Glutamatergic neuron (in vitro differentiated cells): ENCODE measurements around the gene D2HGDH. TPM values are rescaled to one million over a fixed set of nuclear protein-coding genes. Genes with fewer than 3 reads are reported as not detected.

Source experiments
- DNase-seq: peaks from one replicate; pipeline ENCODE4 v3.0.0; 2022
- H3K27ac Mint-ChIP-seq: one replicate; pipeline ENCODE4 v1.8.0; 2020; ENCODE audit warnings: mild to moderate bottlenecking, mixed read lengths, inconsistent platforms; ENCODE audit not compliant: unreplicated experiment
- H3K27me3 Mint-ChIP-seq: one replicate; pipeline ENCODE4 v1.8.0; 2020; ENCODE audit warnings: mild to moderate bottlenecking, moderate library complexity, mixed read lengths, inconsistent platforms; ENCODE audit not compliant: unreplicated experiment
- H3K36me3 Mint-ChIP-seq: one replicate; pipeline ENCODE4 v1.8.0; 2020; ENCODE audit warnings: mild to moderate bottlenecking, mixed read lengths, inconsistent platforms; ENCODE audit not compliant: unreplicated experiment
- H3K4me1 Mint-ChIP-seq: one replicate; pipeline ENCODE4 v1.8.0; 2020; ENCODE audit warnings: mild to moderate bottlenecking, low read depth, mixed read lengths, inconsistent platforms; ENCODE audit not compliant: unreplicated experiment
- H3K4me3 Mint-ChIP-seq: one replicate; pipeline ENCODE4 v1.8.0; 2020; ENCODE audit warnings: mild to moderate bottlenecking, mixed read lengths, inconsistent platforms; ENCODE audit not compliant: unreplicated experiment
- H3K9me3 Mint-ChIP-seq: one replicate; pipeline ENCODE4 v1.8.0; 2020; ENCODE audit warnings: mild to moderate bottlenecking, moderate library complexity, mixed read lengths, inconsistent platforms; ENCODE audit not compliant: unreplicated experiment
- total RNA-seq: library from RNA; stranded (reverse); fragmentation: NEBNext Ultra II Directional; extraction: Animal tissue kit (Norgen Biotek cat#: 25700); gene quantifications from one replicate; pipeline ENCODE4 v1.2.1, GENCODE V29; 2021; ENCODE audit not compliant: unreplicated experiment
- TF ChIP-seq, protein P1 (sequence below): fragments of 200-600 bp; sonication (generic); IDR thresholded peaks from one replicate; pipeline ENCODE4 v1.5.0; 2021; ENCODE audit not compliant: partially characterized antibody, unreplicated experiment

Gene D2HGDH
- total RNA-seq, 1 donor from 2014 or later, result 12.5 TPM

DNA sequence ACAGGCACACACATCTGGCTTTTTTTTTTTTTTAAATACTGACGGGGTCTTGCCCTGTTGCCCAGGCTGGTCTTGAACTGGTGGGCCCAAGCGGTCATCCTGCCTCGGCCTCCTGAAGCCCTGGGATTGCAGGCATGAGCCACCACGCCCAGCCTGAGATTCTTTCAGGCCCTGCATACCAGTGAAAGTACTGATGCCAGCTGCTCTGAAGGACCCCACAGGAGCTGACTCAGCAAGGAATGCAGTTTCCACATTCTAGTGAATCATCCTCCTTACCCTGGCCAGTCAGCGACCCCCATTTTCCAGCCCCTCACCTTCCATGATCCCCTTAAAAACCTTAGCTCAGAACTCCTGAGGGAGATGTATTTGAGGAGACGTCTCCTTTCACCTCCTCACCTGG lies 42.0 kb upstream of the D2HGDH start:
- TF ChIP-seq, protein P1, sequence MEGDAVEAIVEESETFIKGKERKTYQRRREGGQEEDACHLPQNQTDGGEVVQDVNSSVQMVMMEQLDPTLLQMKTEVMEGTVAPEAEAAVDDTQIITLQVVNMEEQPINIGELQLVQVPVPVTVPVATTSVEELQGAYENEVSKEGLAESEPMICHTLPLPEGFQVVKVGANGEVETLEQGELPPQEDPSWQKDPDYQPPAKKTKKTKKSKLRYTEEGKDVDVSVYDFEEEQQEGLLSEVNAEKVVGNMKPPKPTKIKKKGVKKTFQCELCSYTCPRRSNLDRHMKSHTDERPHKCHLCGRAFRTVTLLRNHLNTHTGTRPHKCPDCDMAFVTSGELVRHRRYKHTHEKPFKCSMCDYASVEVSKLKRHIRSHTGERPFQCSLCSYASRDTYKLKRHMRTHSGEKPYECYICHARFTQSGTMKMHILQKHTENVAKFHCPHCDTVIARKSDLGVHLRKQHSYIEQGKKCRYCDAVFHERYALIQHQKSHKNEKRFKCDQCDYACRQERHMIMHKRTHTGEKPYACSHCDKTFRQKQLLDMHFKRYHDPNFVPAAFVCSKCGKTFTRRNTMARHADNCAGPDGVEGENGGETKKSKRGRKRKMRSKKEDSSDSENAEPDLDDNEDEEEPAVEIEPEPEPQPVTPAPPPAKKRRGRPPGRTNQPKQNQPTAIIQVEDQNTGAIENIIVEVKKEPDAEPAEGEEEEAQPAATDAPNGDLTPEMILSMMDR, result no peak
- no peaks in the 10 kb centered on the region for H3K36me3 Mint-ChIP-seq
- peaks cover 4% of the 10 kb centered on the region for H3K27me3 Mint-ChIP-seq
- H3K9me3 Mint-ChIP-seq, result peaks cover 3% of the 10 kb centered on the region
- H3K4me1 Mint-ChIP-seq, result peaks cover 3% of the 10 kb centered on the region
- no peak for DNase-seq
- no peak overlapping the region for H3K4me3 Mint-ChIP-seq
- no peak overlapping the region for H3K27ac Mint-ChIP-seq

DNA sequence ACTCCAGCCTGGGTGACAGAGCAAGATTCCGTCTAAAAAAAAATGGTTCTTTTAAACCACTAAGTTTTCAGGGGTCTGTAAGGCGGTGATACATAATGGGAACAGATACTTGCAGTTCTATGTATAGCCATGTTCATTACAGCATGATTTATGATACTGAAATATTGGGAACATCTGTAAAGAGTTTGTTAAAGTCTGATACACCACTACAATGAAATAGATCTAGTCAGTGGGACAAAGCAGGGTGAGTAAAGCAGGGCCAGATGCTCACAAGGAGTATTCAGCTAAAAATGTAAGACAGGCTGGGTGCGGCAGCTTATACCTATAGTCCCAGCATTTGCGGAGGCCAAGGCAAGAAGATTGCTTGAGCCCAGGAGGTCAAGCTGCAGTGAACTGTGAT lies 38.8 kb upstream of the D2HGDH start:
- no peak for DNase-seq
- TF ChIP-seq, protein P1, result no peak
- no peak overlapping the region for H3K4me3 Mint-ChIP-seq
- H3K27me3 Mint-ChIP-seq, result peaks cover 7% of the 10 kb centered on the region
- no peaks in the 10 kb centered on the region for H3K36me3 Mint-ChIP-seq
- no peaks in the 10 kb centered on the region for H3K9me3 Mint-ChIP-seq
- no peak overlapping the region for H3K27ac Mint-ChIP-seq
- H3K4me1 Mint-ChIP-seq, result no peaks in the 10 kb centered on the region

DNA sequence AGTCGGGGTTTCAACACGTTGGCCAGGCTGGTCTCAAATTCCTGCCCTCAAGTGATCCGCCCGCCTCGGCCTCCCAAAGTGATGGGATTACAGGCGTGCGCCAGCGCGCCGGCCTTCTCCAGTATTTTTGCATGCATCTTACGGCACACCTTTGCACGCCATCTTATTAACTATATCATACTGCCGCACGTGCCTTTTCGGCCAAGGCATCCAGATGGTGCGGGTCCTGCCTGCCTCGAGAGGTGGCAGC lies 33.4 kb upstream of the D2HGDH start:
- H3K4me3 Mint-ChIP-seq, result peak overlapping the region; percentile 83
- no peak for DNase-seq
- peak overlapping the region; percentile 85 for H3K27ac Mint-ChIP-seq
- TF ChIP-seq, protein P1, result no peak
- peaks cover 6% of the 10 kb centered on the region for H3K36me3 Mint-ChIP-seq
- H3K9me3 Mint-ChIP-seq, result peaks cover 9% of the 10 kb centered on the region
- H3K27me3 Mint-ChIP-seq, result peaks cover 5% of the 10 kb centered on the region
- peaks cover 4% of the 10 kb centered on the region for H3K4me1 Mint-ChIP-seq

DNA sequence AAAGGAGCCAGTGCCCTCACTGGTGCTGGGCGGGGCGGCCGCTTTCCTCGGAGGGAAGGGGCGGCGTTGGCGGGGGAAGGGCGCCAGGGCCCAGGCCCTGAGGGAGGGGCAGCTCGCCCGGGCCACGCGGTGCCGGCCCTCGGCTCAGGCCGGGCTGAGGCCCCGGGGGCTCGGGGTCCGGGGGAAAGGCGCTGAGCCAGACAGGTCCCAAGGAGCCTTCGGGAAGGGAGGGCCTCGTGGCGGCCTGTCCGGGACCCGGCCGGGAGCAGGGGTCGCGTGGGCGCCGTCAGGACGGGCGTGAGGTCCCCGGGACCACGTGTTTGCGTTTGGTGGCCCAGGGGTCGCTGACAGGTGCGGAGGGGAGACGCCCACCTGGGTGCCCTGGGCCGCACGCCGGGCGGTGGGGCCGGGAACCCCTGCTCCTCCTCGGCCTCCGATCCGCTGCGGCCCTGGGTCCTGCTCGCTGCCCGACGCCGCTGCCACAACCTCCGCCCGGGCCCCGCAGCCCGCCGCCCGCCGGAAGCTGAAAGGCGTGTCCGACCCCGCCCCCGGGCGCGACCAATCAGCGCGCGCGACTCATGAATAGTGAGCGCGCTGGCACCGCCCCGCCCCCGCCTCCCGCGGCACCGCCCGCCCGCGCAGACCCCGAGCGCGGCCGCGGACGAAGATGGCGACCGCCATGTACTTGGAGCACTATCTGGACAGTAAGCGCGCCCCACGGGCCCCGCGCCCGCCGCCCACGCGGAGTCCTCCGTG lies 32.9 kb upstream of the D2HGDH start, which contains the start of gene ING5:
ING5 (plus strand) TSS at position 641 of the 756 bp plus-strand sequence; CDS start at position 668, 27 bp downstream.
- Mint-ChIP-seq H3K27ac (peak within 1 kb of the TSS; percentile 85), H3K4me1 (peaks cover 4% of the 10 kb centered on the region), H3K9me3 (peaks cover 10% of the 10 kb centered on the region), H3K36me3 (peaks cover 7% of the 10 kb centered on the region), H3K4me3 (peak within 1 kb of the TSS; percentile 83), H3K27me3 (peaks cover 5% of the 10 kb centered on the region)
- DNase-seq, result peak; percentile 99
- TF ChIP-seq, protein P1, result no peak
